Adrenal gland (tissue), 5 donors: ENCODE data around the gene NT5C2.

ENCODE experiments used
- CTCF ChIP-seq, 6 experiments: fragments of 450-650 bp in 4 of 6; fragments of 200-600 bp in 2 of 6; sonication (generic) in 1 of 6; IDR thresholded peaks; 1 replicate in 5 of 6; 2 replicates in 1 of 6; pipeline versions ENCODE4 v1.5.1 to v1.8.0; 2016 to 2021; ENCODE audit warnings: antibody characterized with exemption in 6 of 6, mild to moderate bottlenecking in 2 of 6, moderate library complexity in 1 of 6
- POLR2A ChIP-seq, 2 donors: fragments of 450-650 bp; IDR thresholded peaks; one replicate each; pipeline ENCODE4 v1.6.1; 2017; ENCODE audit warnings: antibody characterized with exemption in 2 of 2, mild to moderate bottlenecking in 2 of 2, moderate library complexity in 1 of 2
- donor health status: DM: no; HTN: no; CAD: no.

- no peak for TF ChIP-seq CTCF (IDR thresholded peaks at IDR 0.05)
- TF ChIP-seq POLR2A (IDR thresholded peaks at IDR 0.05), result no peak
These were observed 120.2 kb downstream of the NT5C2 start for GRCh38 chr10:103072891-103073290.
